Measurements from ENCODE around the gene FCGR2B.

- TF ChIP-seq CTCF (conservative IDR thresholded peaks at IDR 0.05 in 1 of 2, IDR thresholded peaks at IDR 0.05 in 1 of 2; ENCODE audit: low read depth in 1 of 2, low read length in 2 of 2): no peak
- TF ChIP-seq EZH2 (IDR thresholded peaks at IDR 0.05; ENCODE audit: low read length, missing control alignments): no peak
These were observed 55.8 kb downstream of the FCGR2B start for GRCh38 chr1:161718559-161719324.
